Measurements from ENCODE around the gene CORO2A. TPM values are rescaled to one million over a fixed set of nuclear protein-coding genes. Genes with fewer than 3 reads are reported as not detected.

The CORO2A gene
- total RNA-seq, 1 experiment from 2014 or later: 15.8 TPM

DNA sequence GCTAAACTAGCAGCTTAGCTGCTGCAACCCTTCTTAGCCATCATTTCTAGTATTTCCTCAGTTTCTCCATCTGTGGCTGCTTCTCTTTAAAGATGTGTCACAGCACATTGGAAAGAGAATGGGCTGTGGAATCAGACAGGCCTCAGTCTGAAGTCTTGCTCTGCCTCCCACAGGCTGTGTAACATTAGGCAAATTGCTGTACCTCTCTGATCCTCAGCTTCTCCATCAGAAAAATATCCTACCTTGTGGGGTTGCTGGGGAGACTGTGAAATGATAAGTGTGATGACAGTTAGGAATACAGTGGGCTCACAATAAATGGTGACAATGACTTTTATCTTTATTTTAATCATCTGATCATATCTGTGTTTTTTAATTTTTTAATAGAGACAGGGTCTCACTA, 55.9 kb downstream of the CORO2A start:
- H3K18ac ChIP-seq (ENCODE audit: insufficient read length, low read depth, low read length): no peak overlapping the region
- H2BK5ac ChIP-seq (ENCODE audit: insufficient read length, low read length): no peak overlapping the region
- H3K56ac ChIP-seq (ENCODE audit: insufficient read length, low read depth, low read length): no peak overlapping the region
- no peaks in the 10 kb centered on the region for H3K4me1 ChIP-seq (ENCODE audit: insufficient read depth, low read length)
- no peak overlapping the region for H3T11ph ChIP-seq (ENCODE audit: low read length)
- H3K79me1 ChIP-seq (ENCODE audit: insufficient read depth, low read depth, low read length, poor library complexity, severe bottlenecking): no peaks in the 10 kb centered on the region
- no peaks in the 10 kb centered on the region for H4K20me1 ChIP-seq (ENCODE audit: control insufficient read depth, insufficient read depth, insufficient read length)
- no peaks in the 10 kb centered on the region for H3K27me3 ChIP-seq (ENCODE audit: insufficient read depth, low read length)
- no peak overlapping the region for H3K9ac ChIP-seq (ENCODE audit: extremely low read depth, insufficient read length, low read length)
- H3K9me3 ChIP-seq (ENCODE audit: control insufficient read depth, low read depth, low read length): no peaks in the 10 kb centered on the region
- no peak overlapping the region for H2AK5ac ChIP-seq (ENCODE audit: insufficient read length, low read length)
- no peak overlapping the region for H4K8ac ChIP-seq (replicated peaks; ENCODE audit: insufficient read length, low read depth, low read length)
- no peak overlapping the region for H3K4me2 ChIP-seq (ENCODE audit: insufficient read depth, insufficient read length, low read length)
- no peak overlapping the region for H3K4ac ChIP-seq (ENCODE audit: low read depth, low read length)
- H2BK20ac ChIP-seq (ENCODE audit: low read depth, low read length, poor library complexity, severe bottlenecking): no peak overlapping the region
- Mint-ChIP-seq H3K9me3 (no peaks in the 10 kb centered on the region), H3K4me1 (peaks cover 8 to 15% of the 10 kb centered on the region in 2 experiments), H3K27ac (no peak overlapping the region), H3K36me3 (ENCODE audit: insufficient read depth in 1 of 3, low read depth in 3 of 3) (peaks cover 4 to 20% (median 5%) of the 10 kb centered on the region in 3 experiments; a peak in 4 of 7 replicates), H3K27me3 (ENCODE audit: low read depth) (no peaks in the 10 kb centered on the region), H3K4me3 (no peak overlapping the region)
- no peak overlapping the region for H2AFZ ChIP-seq (ENCODE audit: low read length)
- no peak overlapping the region for H3K23ac ChIP-seq (ENCODE audit: insufficient read length, low read depth, low read length)
- no peaks in the 10 kb centered on the region for H3K23me2 ChIP-seq (ENCODE audit: insufficient read length, low read depth, low read length, poor library complexity, severe bottlenecking)
- H2BK120ac ChIP-seq (ENCODE audit: low read depth, low read length, poor library complexity, severe bottlenecking): no peak overlapping the region
- TF ChIP-seq, protein P1, sequence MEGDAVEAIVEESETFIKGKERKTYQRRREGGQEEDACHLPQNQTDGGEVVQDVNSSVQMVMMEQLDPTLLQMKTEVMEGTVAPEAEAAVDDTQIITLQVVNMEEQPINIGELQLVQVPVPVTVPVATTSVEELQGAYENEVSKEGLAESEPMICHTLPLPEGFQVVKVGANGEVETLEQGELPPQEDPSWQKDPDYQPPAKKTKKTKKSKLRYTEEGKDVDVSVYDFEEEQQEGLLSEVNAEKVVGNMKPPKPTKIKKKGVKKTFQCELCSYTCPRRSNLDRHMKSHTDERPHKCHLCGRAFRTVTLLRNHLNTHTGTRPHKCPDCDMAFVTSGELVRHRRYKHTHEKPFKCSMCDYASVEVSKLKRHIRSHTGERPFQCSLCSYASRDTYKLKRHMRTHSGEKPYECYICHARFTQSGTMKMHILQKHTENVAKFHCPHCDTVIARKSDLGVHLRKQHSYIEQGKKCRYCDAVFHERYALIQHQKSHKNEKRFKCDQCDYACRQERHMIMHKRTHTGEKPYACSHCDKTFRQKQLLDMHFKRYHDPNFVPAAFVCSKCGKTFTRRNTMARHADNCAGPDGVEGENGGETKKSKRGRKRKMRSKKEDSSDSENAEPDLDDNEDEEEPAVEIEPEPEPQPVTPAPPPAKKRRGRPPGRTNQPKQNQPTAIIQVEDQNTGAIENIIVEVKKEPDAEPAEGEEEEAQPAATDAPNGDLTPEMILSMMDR (conservative IDR thresholded peaks at IDR 0.05): no peak
- no peak overlapping the region for H2BK12ac ChIP-seq (ENCODE audit: insufficient read length, low read depth, low read length)
- no peak overlapping the region for H4K91ac ChIP-seq (ENCODE audit: insufficient read length, low read depth, low read length)
- no peak overlapping the region for H2BK15ac ChIP-seq (ENCODE audit: low read depth, low read length)
- DNase-seq: no peak
- no peak overlapping the region for H3K27ac ChIP-seq (ENCODE audit: insufficient read length, low read depth, low read length)
- no peak overlapping the region for H3K14ac ChIP-seq (ENCODE audit: insufficient read depth, low read length)
- no peak overlapping the region for H4K5ac ChIP-seq (ENCODE audit: insufficient read length, low read depth, low read length)
- no peaks in the 10 kb centered on the region for H3K79me2 ChIP-seq (ENCODE audit: insufficient read depth, low read length)
